IPS DF 19.7 (cell line): ENCODE results near the gene CSE1L.
"Not testable (repeated sequence)": the region's sequence is repeated elsewhere in the genome, so short reads cannot be mapped to it uniquely, and the experiment has no call there.

ENCODE experiments used
- DNase-seq: peaks from one replicate; pipeline ENCODE4 v3.0.0-alpha.2; 2013; ENCODE audit warnings: low read depth, low spot score

The CSE1L gene

GRCh38 chr20:49123982-49124381 is 77.9 kb downstream of the CSE1L start:
- DNase-seq, result no peak

GRCh38 chr20:49132995-49133478 is 86.9 kb downstream of the CSE1L start:
- DNase-seq, result peak; percentile 40

- no peak for DNase-seq
Measured at GRCh38 chr20:49133571-49133970, 87.5 kb downstream of the CSE1L start.

- not testable (repeated sequence) for DNase-seq
Measured at GRCh38 chr20:49134797-49135196, 88.7 kb downstream of the CSE1L start.

GRCh38 chr20:49136817-49137571 is 90.9 kb downstream of the CSE1L start:
- no peak for DNase-seq

- DNase-seq, result no peak
Measured at GRCh38 chr20:49138431-49138830, 92.3 kb downstream of the CSE1L start.

GRCh38 chr20:49140411-49140810 is 94.3 kb downstream of the CSE1L start:
- DNase-seq, result no peak

- no peak for DNase-seq
Measured at GRCh38 chr20:49140834-49141233, 94.7 kb downstream of the CSE1L start.
